C4-2B (cell line): Measurements from ENCODE around the gene ANKH.

ENCODE experiments used
- ZFX ChIP-seq: fragments of 450-650 bp; IDR thresholded peaks from 2 replicates; pipeline ENCODE4 v1.6.1; 2017
- TF ChIP-seq, protein P1 (sequence below): fragments of 450-650 bp; conservative IDR thresholded peaks from 2 replicates; pipeline ENCODE4 v1.5.1; 2017; ENCODE audit warnings: mild to moderate bottlenecking

DNA sequence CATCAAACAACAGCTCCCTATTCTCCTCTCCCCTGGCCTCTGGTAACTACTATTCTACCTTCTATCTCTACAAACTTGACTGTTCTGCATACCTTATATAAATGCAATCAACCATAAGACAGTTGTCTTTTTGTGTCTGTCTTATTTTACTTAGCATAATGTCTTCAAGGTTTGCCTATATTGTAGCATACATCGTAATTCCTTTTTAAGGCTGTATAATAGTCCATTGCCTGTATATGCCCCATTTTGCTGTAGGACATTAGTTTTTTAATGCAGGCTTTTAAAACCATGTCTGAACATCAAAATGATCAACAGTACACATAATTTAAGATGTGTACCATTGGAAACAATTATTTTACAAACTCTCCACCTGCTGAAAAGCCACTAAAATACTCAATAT, 12.4 kb downstream of the ANKH start:
- TF ChIP-seq, protein P1, sequence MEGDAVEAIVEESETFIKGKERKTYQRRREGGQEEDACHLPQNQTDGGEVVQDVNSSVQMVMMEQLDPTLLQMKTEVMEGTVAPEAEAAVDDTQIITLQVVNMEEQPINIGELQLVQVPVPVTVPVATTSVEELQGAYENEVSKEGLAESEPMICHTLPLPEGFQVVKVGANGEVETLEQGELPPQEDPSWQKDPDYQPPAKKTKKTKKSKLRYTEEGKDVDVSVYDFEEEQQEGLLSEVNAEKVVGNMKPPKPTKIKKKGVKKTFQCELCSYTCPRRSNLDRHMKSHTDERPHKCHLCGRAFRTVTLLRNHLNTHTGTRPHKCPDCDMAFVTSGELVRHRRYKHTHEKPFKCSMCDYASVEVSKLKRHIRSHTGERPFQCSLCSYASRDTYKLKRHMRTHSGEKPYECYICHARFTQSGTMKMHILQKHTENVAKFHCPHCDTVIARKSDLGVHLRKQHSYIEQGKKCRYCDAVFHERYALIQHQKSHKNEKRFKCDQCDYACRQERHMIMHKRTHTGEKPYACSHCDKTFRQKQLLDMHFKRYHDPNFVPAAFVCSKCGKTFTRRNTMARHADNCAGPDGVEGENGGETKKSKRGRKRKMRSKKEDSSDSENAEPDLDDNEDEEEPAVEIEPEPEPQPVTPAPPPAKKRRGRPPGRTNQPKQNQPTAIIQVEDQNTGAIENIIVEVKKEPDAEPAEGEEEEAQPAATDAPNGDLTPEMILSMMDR: no peak
- TF ChIP-seq ZFX: no peak
